H1 (cell line): ENCODE measurements around the gene TERC. TPM values are rescaled to one million over a fixed set of nuclear protein-coding genes. Genes with fewer than 3 reads are reported as not detected.

Source experiments
- CTCF ChIA-PET: fragments of 300-600 bp; sonication (Branson Sonifier 250); formaldehyde crosslinking; loops from one replicate; lab custom pipeline; 2021; ENCODE audit not compliant: partially characterized antibody; lab: Charles Lee
- POLR2A ChIA-PET: fragments of 300-600 bp; sonication (Branson Sonifier 250); formaldehyde crosslinking; loops from one replicate; lab custom pipeline; 2021; ENCODE audit warnings: inconsistent platforms; ENCODE audit not compliant: partially characterized antibody; lab: Charles Lee
- DNase-seq, 2 experiments: peaks; one replicate each; pipeline versions ENCODE4 v3.0.0 to v3.0.0-alpha.2; 2010 to 2022; ENCODE audit warnings: low spot score in 2 of 2, low read depth in 1 of 2, mixed read lengths in 1 of 2
- FAIRE-seq: peaks from 2 replicates; lab custom pipeline; 2011; peaks lifted over from hg19 to GRCh38; lab: Jason Lieb, UNC
- H2AFZ ChIP-seq: 2 replicates; pipeline ENCODE4 v1.8.1; 2012; ENCODE audit warnings: low read length, inconsistent platforms
- H2AK5ac ChIP-seq: 2 replicates; pipeline ENCODE4 v1.6.1; 2013; ENCODE audit warnings: low read depth, low read length
- H2BK120ac ChIP-seq: replicated peaks from 2 replicates; pipeline ENCODE3; 2013; ENCODE audit warnings: low read depth, low read length, inconsistent platforms
- H2BK12ac ChIP-seq: 2 replicates; pipeline ENCODE4 v1.6.1; 2013; ENCODE audit warnings: low read depth, low read length
- H2BK15ac ChIP-seq: 2 replicates; pipeline ENCODE4 v1.6.1; 2013; ENCODE audit warnings: low read length
- H2BK20ac ChIP-seq: 2 replicates; pipeline ENCODE4 v1.6.1; 2013; ENCODE audit warnings: low read length
- H2BK5ac ChIP-seq: 2 replicates; pipeline ENCODE4 v1.6.1; 2013; ENCODE audit warnings: low read depth, low read length
- H3K14ac ChIP-seq: 2 replicates; pipeline ENCODE4 v1.6.1; 2013; ENCODE audit warnings: inconsistent platforms; ENCODE audit not compliant: insufficient read length
- H3K18ac ChIP-seq: 2 replicates; pipeline ENCODE4 v1.6.1; 2013; ENCODE audit warnings: low read length; ENCODE audit errors: extremely low read depth
- H3K23ac ChIP-seq: 2 replicates; pipeline ENCODE4 v1.6.1; 2013; ENCODE audit warnings: inconsistent platforms; ENCODE audit not compliant: insufficient read length
- H3K23me2 ChIP-seq: 2 replicates; pipeline ENCODE4 v1.6.1; 2013; ENCODE audit warnings: low read depth, low read length
- H3K27ac ChIP-seq: 2 replicates; pipeline ENCODE4 v1.6.1; 2011; ENCODE audit warnings: low read depth, low read length, inconsistent platforms
- H3K27me3 ChIP-seq, 4 experiments: replicated peaks in 1 of 4; 1 replicate in 1 of 4; 2 replicates in 3 of 4; pipeline versions ENCODE4 v1.6.1 to v1.8.1; 2011 to 2013; ENCODE audit warnings: low read length in 3 of 4, mild to moderate bottlenecking in 3 of 4, inconsistent platforms in 2 of 4, mixed read lengths in 2 of 4, moderate library complexity in 1 of 4; ENCODE audit not compliant: control insufficient read depth in 3 of 4, insufficient read depth in 3 of 4; ENCODE audit errors: extremely low read depth in 1 of 4
- H3K36me3 ChIP-seq, 4 experiments: 2 replicates each; pipeline versions ENCODE4 v1.6.1 to v1.8.1; 2011 to 2013; ENCODE audit warnings: mild to moderate bottlenecking in 4 of 4, low read length in 3 of 4, moderate library complexity in 2 of 4, control low read depth in 1 of 4, inconsistent platforms in 1 of 4; ENCODE audit not compliant: insufficient read depth in 4 of 4, control insufficient read depth in 2 of 4
- H3K4ac ChIP-seq: replicated peaks from 2 replicates; pipeline ENCODE3; 2013; ENCODE audit warnings: low read length, low read depth, mixed read lengths, inconsistent platforms; ENCODE audit not compliant: insufficient read length
- H3K4me1 ChIP-seq, 4 experiments: replicated peaks in 1 of 4; 1 replicate in 1 of 4; 2 replicates in 3 of 4; pipeline versions ENCODE4 v1.6.1 to v1.8.1; 2011 to 2013; ENCODE audit warnings: low read length in 3 of 4, inconsistent platforms in 2 of 4, mixed read lengths in 1 of 4; ENCODE audit not compliant: insufficient read depth in 4 of 4, control insufficient read depth in 3 of 4
- H3K4me2 ChIP-seq, 2 experiments: 2 replicates each; pipeline versions ENCODE4 v1.6.1 to v1.8.1; 2011 to 2013; ENCODE audit warnings: low read depth in 2 of 2, low read length in 2 of 2, control low read depth in 1 of 2, inconsistent platforms in 1 of 2, mild to moderate bottlenecking in 1 of 2; ENCODE audit not compliant: insufficient read depth in 1 of 2
- H3K4me3 ChIP-seq, 4 experiments: fragments of 200-600, 300-600 bp in 1 of 4; sonication (generic), shearing (Covaris generic), sonication (Bioruptor Twin) in 1 of 4; 2 replicates each; pipeline versions ENCODE4 v1.5.1 to v1.8.1; 2011 to 2016; ENCODE audit warnings: low read length in 4 of 4, low read depth in 3 of 4, control low read depth in 2 of 4, inconsistent platforms in 2 of 4, mild to moderate bottlenecking in 2 of 4, mixed read lengths in 1 of 4, moderate library complexity in 1 of 4; ENCODE audit not compliant: insufficient read depth in 2 of 4; ENCODE audit errors: extremely low read depth in 1 of 4
- H3K56ac ChIP-seq: replicated peaks from 2 replicates; pipeline ENCODE3; 2013; ENCODE audit warnings: low read depth, mild to moderate bottlenecking, mixed read lengths, low read length, inconsistent platforms; ENCODE audit not compliant: insufficient read length
- H3K79me1 ChIP-seq: 2 replicates; pipeline ENCODE4 v1.6.1; 2013; ENCODE audit warnings: low read depth, low read length, control low read depth
- H3K79me2 ChIP-seq, 2 experiments: 2 replicates each; pipeline versions ENCODE4 v1.6.1 to v1.8.1; 2012 to 2013; ENCODE audit warnings: low read length in 2 of 2, mild to moderate bottlenecking in 2 of 2, inconsistent platforms in 1 of 2; ENCODE audit not compliant: insufficient read depth in 2 of 2, control insufficient read depth in 1 of 2
- H3K9ac ChIP-seq, 4 experiments: replicated peaks in 1 of 4; 1 replicate in 1 of 4; 2 replicates in 3 of 4; pipeline versions ENCODE4 v1.6.1 to v1.8.1; 2011 to 2013; ENCODE audit warnings: low read depth in 3 of 4, low read length in 3 of 4, control low read depth in 2 of 4, mild to moderate bottlenecking in 2 of 4, moderate library complexity in 2 of 4, inconsistent platforms in 1 of 4; ENCODE audit errors: extremely low read depth in 1 of 4
- H3K9me3 ChIP-seq, 2 experiments: 2 replicates each; pipeline versions ENCODE4 v1.6.1 to v1.8.1; 2012 to 2013; ENCODE audit warnings: mild to moderate bottlenecking in 2 of 2, moderate library complexity in 2 of 2, control low read depth in 1 of 2, inconsistent platforms in 1 of 2, low read depth in 1 of 2, low read length in 1 of 2, mixed read lengths in 1 of 2; ENCODE audit not compliant: insufficient read depth in 2 of 2
- H4K20me1 ChIP-seq, 2 experiments: replicated peaks in 1 of 2; 2 replicates each; pipeline versions ENCODE3 to v1.8.1; 2011 to 2013; ENCODE audit warnings: inconsistent platforms in 2 of 2, low read length in 2 of 2, mild to moderate bottlenecking in 1 of 2; ENCODE audit not compliant: insufficient read depth in 2 of 2, control insufficient read depth in 1 of 2
- H4K5ac ChIP-seq: 2 replicates; pipeline ENCODE4 v1.6.1; 2013; ENCODE audit warnings: low read length, low read depth, mixed read lengths, inconsistent platforms; ENCODE audit not compliant: insufficient read length
- H4K8ac ChIP-seq: 2 replicates; pipeline ENCODE4 v1.8.0; 2013; ENCODE audit warnings: mild to moderate bottlenecking, moderate library complexity, low read length, inconsistent platforms; ENCODE audit not compliant: insufficient read depth; ENCODE audit errors: extremely low read depth
- H4K91ac ChIP-seq: replicated peaks from 2 replicates; pipeline ENCODE3; 2013; ENCODE audit warnings: low read length, mixed read lengths, inconsistent platforms; ENCODE audit not compliant: insufficient read length
- NANOG ChIP-seq: IDR thresholded peaks from 2 replicates; pipeline ENCODE4 v1.6.1; 2011; ENCODE audit warnings: low read length, low read depth, mild to moderate bottlenecking, inconsistent platforms; ENCODE audit not compliant: insufficient read depth, poor library complexity, severe bottlenecking
- WGBS, 2 experiments: shearing (Covaris generic) in 1 of 2; methylation state at CpG; one replicate each; pipeline versions ENCODE4 v1.1.6 to v1.1.7; 2013 to 2015; ENCODE audit warnings: low lambda C conversion rate in 2 of 2, mixed read lengths in 2 of 2, inconsistent platforms in 1 of 2, low coverage in 1 of 2, missing lambda C conversion rate in 1 of 2; ENCODE audit not compliant: insufficient replicate concordance in 2 of 2, insufficient coverage in 1 of 2, insufficient read length in 1 of 2; ENCODE audit errors: extremely low coverage in 1 of 2, missing lambda C conversion rate in 1 of 2; 5-methylcytosine and 5-hydroxymethylcytosine counted together
- polyA plus RNA-seq, 7 experiments: library from polyadenylated mRNA; depleted of rRNA in 3 of 7; stranded (reverse) in 5 of 7; unstranded in 2 of 7; fragments of >200 nt in 5 of 7; fragments of 200-250 nt in 2 of 7; gene quantifications; 1 replicate in 5 of 7; 2 replicates in 1 of 7; 4 replicates in 1 of 7; pipeline versions ENCODE4 v1.2.1 to v1.2.3, GENCODE V29; 2011 to 2013; ENCODE audit warnings: missing spikeins in 2 of 7, mixed read lengths in 2 of 7
- total RNA-seq: library from RNA; stranded (reverse); fragmentation: NEBNext Ultra II Directional; extraction: Animal tissue kit (Norgen Biotek cat#: 25700); gene quantifications from 2 replicates; pipeline ENCODE4 v1.2.1, GENCODE V29; 2021

The TERC gene
- total and polyA plus RNA-seq, 2 of the 8 experiments (the other 6 are each of a cell fraction or from before 2014, with no cell fraction given), result 2.3 to 17.0 TPM

DNA sequence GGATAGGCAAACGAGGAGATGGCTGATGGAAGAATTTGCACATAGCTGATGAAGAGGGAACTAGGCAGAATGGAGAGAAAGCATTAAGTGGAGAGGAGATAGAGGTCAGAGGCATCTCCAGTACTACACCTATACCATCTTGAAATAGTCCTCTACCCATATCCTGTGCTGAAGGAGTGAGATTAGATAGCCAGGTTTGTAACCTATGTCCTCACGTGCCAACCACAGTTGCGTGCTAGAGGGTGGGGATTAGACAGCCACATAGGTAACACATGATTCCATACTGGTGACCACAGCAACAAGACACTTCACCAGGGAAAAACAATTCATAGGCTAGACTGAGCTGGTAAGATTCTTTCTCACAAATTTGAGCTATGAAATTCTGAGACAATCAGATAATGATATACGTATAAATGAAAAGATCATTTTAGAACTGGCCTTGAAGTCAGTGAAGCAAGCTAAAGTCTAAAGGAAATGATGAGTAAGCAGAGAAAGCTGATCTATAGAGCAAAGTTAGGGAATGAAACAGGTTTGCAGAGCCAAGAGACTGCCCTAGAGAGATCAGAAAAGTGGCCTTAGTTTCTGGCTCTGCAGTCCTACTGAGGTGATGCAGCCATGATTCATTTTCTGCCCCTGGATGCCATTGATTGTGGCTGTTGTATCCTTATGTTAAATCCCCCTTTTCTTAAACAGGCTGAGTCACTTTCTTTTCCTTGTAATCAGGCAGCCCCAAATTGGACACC is 26.0 kb upstream of the TERC start:
- WGBS, 2 experiments, result 98% methylated on average over 4 of the region's 4 CpGs; no CpG with 5 or more reads in 1 of the 2 experiments
- no peak overlapping the region for H2BK20ac ChIP-seq

More for the DNA sequence above, 26.0 kb upstream of the TERC start:
- Histone ChIP-seq H3K27me3 (no peaks in the 10 kb centered on the region), H2AFZ (no peak overlapping the region), H3K79me2 (no peaks in the 10 kb centered on the region), H3K18ac (no peak overlapping the region), H3K4me3 (no peak overlapping the region), H4K8ac (no peak overlapping the region), H4K91ac (no peak overlapping the region), H3K23me2 (no peaks in the 10 kb centered on the region), H2BK120ac (no peak overlapping the region), H3K23ac (no peak overlapping the region), H2BK12ac (no peak overlapping the region), H3K4me1 (no peaks in the 10 kb centered on the region), H4K20me1 (no peaks in the 10 kb centered on the region), H3K79me1 (no peaks in the 10 kb centered on the region), H3K56ac (no peak overlapping the region), H3K14ac (no peak overlapping the region), H4K5ac (no peak overlapping the region), H2AK5ac (no peak overlapping the region), H3K4ac (no peak overlapping the region), H3K36me3 (peaks cover 0 to 39% (median 13%) of the 10 kb centered on the region in 4 experiments; a peak in 4 of 8 replicates), H2BK5ac (no peak overlapping the region), H2BK15ac (no peak overlapping the region), H3K9me3 (no peaks in the 10 kb centered on the region), H3K4me2 (no peak overlapping the region), H3K9ac (no peak overlapping the region), H3K27ac (no peak overlapping the region)
- no peak for DNase-seq
- POLR2A ChIA-PET, result interaction anchor here (1.0 to 1.6 kb wide), 8 partner anchors 8 to 176 kb away, joined by 3 to 6 read pairs (median 4); no protein-coding TSS in a partner anchor
- CTCF ChIA-PET, result interaction anchor here (0.6 to 1.0 kb wide), 2 partner anchors 11 to 218 kb away, joined by 3 read pairs; no protein-coding TSS in a partner anchor
- FAIRE-seq, result no peak
- TF ChIP-seq NANOG, result no peak
